ENCODE measurements around the gene GPALPP1. TPM values are rescaled to one million over a fixed set of nuclear protein-coding genes. Genes with fewer than 3 reads are reported as not detected.

The GPALPP1 gene
- total and polyA plus RNA-seq, 2 of the 4 experiments (the other 2 are of a cell fraction), result 10.6 to 12.5 TPM

- Histone ChIP-seq H3K4ac (ENCODE audit: low read depth, low read length) (no peak overlapping the region), H2BK20ac (ENCODE audit: low read depth, low read length) (no peak overlapping the region), H3K9me1 (ENCODE audit: insufficient read depth, low read length) (peaks cover 8% of the 10 kb centered on the region; the same call in 1 of the 2 replicates), H4K20me1 (ENCODE audit: insufficient read depth, low read length) (no peaks in the 10 kb centered on the region), H2BK5ac (ENCODE audit: low read depth, low read length, poor library complexity, severe bottlenecking) (no peak overlapping the region), H4K5ac (ENCODE audit: low read depth, low read length) (no peak overlapping the region), H3K4me2 (ENCODE audit: low read depth, low read length) (no peak overlapping the region), H3K9me3 (ENCODE audit: control insufficient read depth, insufficient read depth, low read length) (no peaks in the 10 kb centered on the region), H2AK9ac (replicated peaks; ENCODE audit: low read depth, low read length, poor library complexity) (no peak overlapping the region), H2AK5ac (ENCODE audit: low read depth, low read length) (no peak overlapping the region), H3K23ac (ENCODE audit: low read depth, low read length) (no peak overlapping the region), H3K9ac (ENCODE audit: low read depth, low read length) (no peak overlapping the region), H3K27ac (ENCODE audit: insufficient read depth, low read length) (no peak overlapping the region), H3K79me1 (ENCODE audit: low read depth in 1 of 2, low read length in 2 of 2) (peaks cover 17 to 31% of the 10 kb centered on the region in 2 experiments), H3K27me3 (ENCODE audit: control insufficient read depth, insufficient read depth, low read length) (no peaks in the 10 kb centered on the region), H3K4me1 (ENCODE audit: control insufficient read depth, insufficient read depth, low read length) (peaks cover 3% of the 10 kb centered on the region; the same call in 1 of the 2 replicates), H3K36me3 (ENCODE audit: control insufficient read depth, insufficient read depth, low read length) (peaks cover 21% of the 10 kb centered on the region), H4K8ac (ENCODE audit: low read depth in 2 of 2, low read length in 2 of 2) (no peak overlapping the region), H3K14ac (replicated peaks; ENCODE audit: low read depth, low read length) (no peak overlapping the region), H4K91ac (ENCODE audit: insufficient read depth, low read depth, low read length) (no peak overlapping the region), H2BK15ac (ENCODE audit: low read depth, low read length) (no peak overlapping the region), H2BK120ac (ENCODE audit: low read depth, low read length) (no peak overlapping the region), H2AFZ (replicated peaks; ENCODE audit: low read length, poor library complexity) (no peak overlapping the region), H3K4me3 (ENCODE audit: insufficient read depth, low read depth, low read length) (no peak overlapping the region), H3K56ac (ENCODE audit: extremely low read depth, insufficient read depth, low read length) (no peak overlapping the region), H3K18ac (ENCODE audit: low read depth, low read length) (no peak overlapping the region)
- no peak for DNase-seq
- BruUV-seq (replicated peaks), result no TSS peak
- no CpG with 5 or more reads among the region's 1 CpG for WGBS, 2 experiments (ENCODE audit: extremely low coverage in 2 of 2, insufficient read length in 1 of 2)
- dilution Hi-C loops (cut with HindIII; ENCODE audit: low sequenced_read_pairs, unreplicated experiment), result no loop called here
- ChIA-PET CTCF (no interaction called here), POLR2A (ENCODE audit: unreplicated experiment) (no interaction called here)
- peak; percentile 60 for ATAC-seq (ENCODE audit: low read depth)
- intact Hi-C loops (cut with micrococcal nuclease), result loop anchor here (10.0 kb wide), 1 partner anchor 146 kb away; the partner anchor contains the start of gene GTF2F2
- in situ Hi-C loops (cut with MboI; ENCODE audit: low sequenced_read_pairs), result no loop called here
- TF ChIP-seq SMC3 (IDR thresholded peaks at IDR 0.05; ENCODE audit: low read depth, low read length) (no peak), NFE2L2 (IDR thresholded peaks at IDR 0.05; ENCODE audit: low read depth, low read length) (no peak), MAZ (IDR thresholded peaks at IDR 0.05; ENCODE audit: borderline replicate concordance, low read depth, low read length) (no peak), RAD21 (IDR thresholded peaks at IDR 0.05; ENCODE audit: low read length) (no peak), MAFK (IDR thresholded peaks at IDR 0.05; ENCODE audit: low read depth, low read length) (no peak), ELK1 (IDR thresholded peaks at IDR 0.05; ENCODE audit: borderline replicate concordance, low read depth, low read length) (no peak)
Observed at GRCh38 chr13:44978328-44978727, 11.0 kb upstream of the GPALPP1 start.

Data from IMR-90 (cell line).